HG03354 (cell line): ENCODE data around the gene STEAP3.

Source experiments
- ATAC-seq: cut with Tn5 transposase; IDR thresholded peaks from one replicate; pipeline ENCODE4 v1.9.1; 2021; ENCODE audit warnings: mild to moderate bottlenecking; ENCODE audit not compliant: unreplicated experiment, poor library complexity, severe bottlenecking

Gene STEAP3

GRCh38 chr2:119242276-119243119 lies 18.9 kb downstream of the STEAP3 start:
- no peak for ATAC-seq

GRCh38 chr2:119243621-119244020 lies 20.0 kb downstream of the STEAP3 start:
- ATAC-seq, result no peak

GRCh38 chr2:119245076-119245840 lies 21.6 kb downstream of the STEAP3 start:
- no peak for ATAC-seq

GRCh38 chr2:119245841-119246230 lies 22.2 kb downstream of the STEAP3 start:
- no peak for ATAC-seq

GRCh38 chr2:119246884-119247843 lies 23.5 kb downstream of the STEAP3 start:
- ATAC-seq, result no peak

GRCh38 chr2:119247844-119248271 lies 24.2 kb downstream of the STEAP3 start:
- no peak for ATAC-seq

GRCh38 chr2:119248311-119248710 lies 24.7 kb downstream of the STEAP3 start:
- ATAC-seq, result no peak

GRCh38 chr2:119248751-119249150 lies 25.1 kb downstream of the STEAP3 start:
- no peak for ATAC-seq

- no peak for ATAC-seq
These were observed 25.7 kb downstream of the STEAP3 start for GRCh38 chr2:119249311-119249710.

GRCh38 chr2:119249855-119250717 lies 26.5 kb downstream of the STEAP3 start:
- no peak for ATAC-seq

GRCh38 chr2:119250718-119251290 lies 27.2 kb downstream of the STEAP3 start:
- ATAC-seq, result no peak

GRCh38 chr2:119251652-119252051 lies 28.0 kb downstream of the STEAP3 start:
- ATAC-seq, result no peak

- no peak for ATAC-seq
These were observed 28.8 kb downstream of the STEAP3 start for GRCh38 chr2:119252186-119253113.

GRCh38 chr2:119253114-119253702 lies 29.6 kb downstream of the STEAP3 start:
- no peak for ATAC-seq

GRCh38 chr2:119253760-119254600 lies 30.3 kb downstream of the STEAP3 start:
- ATAC-seq, result no peak

- ATAC-seq, result no peak
These were observed 31.0 kb downstream of the STEAP3 start for GRCh38 chr2:119254601-119255080.
